Measurements from ENCODE around the gene GPRC5A.

Gene GPRC5A

DNA sequence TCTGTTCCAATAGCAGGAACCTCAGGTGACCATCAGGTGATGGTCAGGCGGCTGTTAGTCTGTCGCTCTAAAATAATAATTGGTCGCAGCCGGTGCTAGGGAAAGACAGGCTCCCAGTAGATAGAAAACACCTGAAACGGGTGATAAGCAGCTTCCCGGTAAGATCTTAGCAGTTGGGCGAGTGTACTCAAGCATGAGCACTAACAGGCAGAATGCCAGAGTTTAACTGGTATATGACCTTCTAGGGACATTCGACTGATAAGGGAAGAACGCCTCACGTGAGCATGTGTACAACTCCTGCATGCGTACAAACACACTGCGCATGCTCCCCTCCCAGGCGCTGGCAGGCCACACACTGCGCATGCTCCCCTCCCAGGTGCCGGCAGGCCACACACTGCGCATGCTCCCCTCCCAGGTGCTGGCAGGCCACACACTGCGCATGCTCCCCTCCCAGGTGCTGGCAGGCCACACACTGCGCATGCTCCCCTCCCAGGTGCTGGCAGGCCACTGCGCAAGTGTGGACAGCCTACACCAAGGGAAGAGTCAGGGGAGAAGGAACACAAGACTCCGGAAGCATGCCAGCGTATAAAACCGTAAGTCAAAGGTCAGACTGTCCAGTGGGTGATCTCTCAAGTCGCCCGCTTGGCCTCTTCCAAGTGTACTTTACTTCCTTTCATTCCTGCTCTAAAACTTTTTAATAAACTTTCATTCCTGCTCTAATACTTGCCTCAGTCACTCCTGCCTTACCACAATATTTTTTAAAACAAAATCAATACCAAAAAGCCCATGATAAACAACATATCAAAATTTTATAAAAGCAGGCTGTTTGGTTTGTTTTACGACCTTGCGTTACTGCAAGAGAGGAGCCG is 36.1 kb downstream of the GPRC5A start:
- TF ChIP-seq, protein P1, sequence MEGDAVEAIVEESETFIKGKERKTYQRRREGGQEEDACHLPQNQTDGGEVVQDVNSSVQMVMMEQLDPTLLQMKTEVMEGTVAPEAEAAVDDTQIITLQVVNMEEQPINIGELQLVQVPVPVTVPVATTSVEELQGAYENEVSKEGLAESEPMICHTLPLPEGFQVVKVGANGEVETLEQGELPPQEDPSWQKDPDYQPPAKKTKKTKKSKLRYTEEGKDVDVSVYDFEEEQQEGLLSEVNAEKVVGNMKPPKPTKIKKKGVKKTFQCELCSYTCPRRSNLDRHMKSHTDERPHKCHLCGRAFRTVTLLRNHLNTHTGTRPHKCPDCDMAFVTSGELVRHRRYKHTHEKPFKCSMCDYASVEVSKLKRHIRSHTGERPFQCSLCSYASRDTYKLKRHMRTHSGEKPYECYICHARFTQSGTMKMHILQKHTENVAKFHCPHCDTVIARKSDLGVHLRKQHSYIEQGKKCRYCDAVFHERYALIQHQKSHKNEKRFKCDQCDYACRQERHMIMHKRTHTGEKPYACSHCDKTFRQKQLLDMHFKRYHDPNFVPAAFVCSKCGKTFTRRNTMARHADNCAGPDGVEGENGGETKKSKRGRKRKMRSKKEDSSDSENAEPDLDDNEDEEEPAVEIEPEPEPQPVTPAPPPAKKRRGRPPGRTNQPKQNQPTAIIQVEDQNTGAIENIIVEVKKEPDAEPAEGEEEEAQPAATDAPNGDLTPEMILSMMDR (IDR thresholded peaks at IDR 0.05; ENCODE audit: insufficient read depth, missing control alignments) = no peak
- DNase-seq (ENCODE audit: insufficient read length, low spot score) = no peak
- FAIRE-seq = no peak

DNA sequence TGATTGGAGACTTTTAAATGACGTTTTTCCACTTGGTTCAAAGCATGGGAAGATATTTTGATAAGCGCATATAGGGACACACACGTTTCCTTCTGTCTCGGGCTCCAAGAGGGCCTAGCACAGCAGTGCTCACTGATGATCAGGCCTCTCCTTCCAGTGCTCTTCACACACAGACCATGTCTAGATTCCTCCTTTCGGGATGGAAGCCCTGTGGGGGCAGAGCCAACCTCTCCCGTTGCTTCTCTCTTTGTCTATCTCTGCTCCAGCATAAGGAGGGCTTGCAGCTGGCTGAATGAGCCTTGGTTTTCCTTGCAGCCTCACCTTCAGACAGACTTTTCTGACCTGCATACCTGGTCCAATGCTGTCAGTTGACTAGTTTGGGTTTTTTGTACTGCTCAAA is 38.3 kb downstream of the GPRC5A start:
- no peak for FAIRE-seq
- DNase-seq (ENCODE audit: insufficient read length, low spot score) = no peak
- TF ChIP-seq, protein P1 (IDR thresholded peaks at IDR 0.05; ENCODE audit: insufficient read depth, missing control alignments) = no peak

DNA sequence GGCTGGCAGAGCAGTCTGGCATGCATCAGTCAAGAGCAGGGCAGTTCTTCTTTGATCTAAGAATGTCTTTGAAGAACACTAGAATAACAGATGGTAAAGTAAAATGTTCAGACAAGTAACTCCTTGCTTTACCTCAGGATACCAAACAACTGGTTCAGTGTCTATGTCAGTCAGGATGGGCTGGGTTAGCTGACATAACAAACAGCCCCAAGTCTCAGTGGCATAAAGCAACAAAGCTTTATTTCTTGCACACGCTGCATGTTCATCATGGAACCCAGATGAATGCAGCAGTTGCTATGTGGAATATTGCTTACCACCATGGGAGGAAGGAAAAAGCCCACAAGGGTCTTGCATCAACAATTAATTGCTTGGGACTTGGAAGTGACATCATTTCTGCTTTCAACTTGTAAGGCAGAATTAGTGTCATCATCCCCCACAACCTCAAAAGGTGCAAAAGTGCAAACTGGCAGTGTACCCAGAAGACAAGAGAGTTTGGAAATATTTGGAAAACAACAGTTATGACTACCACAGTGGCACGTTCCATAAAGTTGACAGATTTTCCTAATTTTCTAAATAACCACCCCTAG is 39.4 kb downstream of the GPRC5A start:
- DNase-seq (ENCODE audit: insufficient read length, low spot score) = no peak
- TF ChIP-seq, protein P1 (IDR thresholded peaks at IDR 0.05; ENCODE audit: insufficient read depth, missing control alignments) = no peak

DNA sequence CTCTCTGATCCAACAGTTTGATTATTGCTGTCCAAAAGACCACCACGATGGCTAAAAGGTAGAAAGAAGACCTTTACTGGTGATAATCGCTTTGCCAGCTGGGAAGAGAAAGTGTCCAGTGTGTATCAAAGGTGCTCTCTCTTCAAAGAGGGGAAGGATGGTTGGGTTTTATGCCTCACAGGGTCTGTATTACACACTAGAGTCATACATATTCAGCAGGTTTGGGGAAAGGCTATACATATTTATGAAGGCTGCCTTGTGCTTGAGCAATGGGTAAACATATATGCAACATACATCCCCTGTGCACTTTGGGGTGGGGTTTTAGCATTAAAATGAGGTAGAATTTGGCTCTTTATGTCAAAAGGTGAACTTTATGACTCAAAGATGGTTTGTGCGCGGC is 42.4 kb downstream of the GPRC5A start:
- DNase-seq (ENCODE audit: insufficient read length, low spot score) = no peak
- TF ChIP-seq, protein P1 (IDR thresholded peaks at IDR 0.05; ENCODE audit: insufficient read depth, missing control alignments) = no peak
- FAIRE-seq = no peak

More for the DNA sequence above, 39.4 kb downstream of the GPRC5A start:
- no peak for FAIRE-seq

DNA sequence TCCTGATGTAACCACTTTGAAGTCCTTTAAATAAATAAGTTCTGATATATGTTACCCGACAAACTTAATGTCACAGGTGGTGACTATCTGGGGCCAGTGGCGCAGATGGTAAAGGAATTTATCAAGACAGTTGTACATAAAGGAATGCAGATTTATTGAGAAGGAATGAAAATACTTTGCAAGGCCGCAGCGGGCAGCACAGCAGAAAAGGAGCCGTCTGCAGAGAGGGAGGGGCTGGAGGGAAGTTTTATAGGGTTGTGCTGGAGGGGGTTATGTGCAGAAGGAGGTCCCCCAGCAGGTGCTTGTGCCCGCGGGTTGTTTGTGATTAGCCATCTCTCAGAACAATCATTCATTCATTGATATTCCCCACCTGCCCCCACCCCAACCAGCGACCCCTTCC is 43.2 kb downstream of the GPRC5A start:
- TF ChIP-seq, protein P1 (IDR thresholded peaks at IDR 0.05; ENCODE audit: insufficient read depth, missing control alignments) = no peak
- DNase-seq (ENCODE audit: insufficient read length, low spot score) (no peak), FAIRE-seq (no peak)

DNA sequence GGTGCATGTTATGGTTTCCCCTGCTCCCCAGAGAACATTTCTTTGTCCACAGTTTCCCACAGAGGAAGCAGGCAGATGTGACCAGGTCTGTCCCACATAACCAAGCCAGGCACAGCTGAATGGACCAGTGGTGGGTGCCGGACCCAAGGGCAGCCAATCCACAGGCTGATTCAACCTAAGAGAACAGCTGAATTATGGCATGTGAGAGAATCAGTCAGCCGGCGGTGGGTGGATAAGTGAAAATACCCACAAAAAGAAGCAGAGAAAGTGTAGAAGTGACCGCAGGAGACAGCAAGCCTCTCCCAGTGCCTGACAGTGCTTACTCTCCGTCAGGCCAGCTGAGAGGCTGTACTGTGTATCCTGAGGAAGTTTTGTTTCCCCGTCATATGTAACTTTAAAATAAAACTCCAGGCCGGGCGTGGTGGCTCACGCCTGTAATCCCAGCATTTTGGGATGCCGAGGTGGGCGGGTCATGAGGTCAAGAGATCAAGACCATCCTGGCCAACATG is 45.7 kb downstream of the GPRC5A start:
- TF ChIP-seq, protein P1 (IDR thresholded peaks at IDR 0.05; ENCODE audit: insufficient read depth, missing control alignments) = no peak
- DNase-seq (ENCODE audit: insufficient read length, low spot score) (no peak), FAIRE-seq (no peak)

DNA sequence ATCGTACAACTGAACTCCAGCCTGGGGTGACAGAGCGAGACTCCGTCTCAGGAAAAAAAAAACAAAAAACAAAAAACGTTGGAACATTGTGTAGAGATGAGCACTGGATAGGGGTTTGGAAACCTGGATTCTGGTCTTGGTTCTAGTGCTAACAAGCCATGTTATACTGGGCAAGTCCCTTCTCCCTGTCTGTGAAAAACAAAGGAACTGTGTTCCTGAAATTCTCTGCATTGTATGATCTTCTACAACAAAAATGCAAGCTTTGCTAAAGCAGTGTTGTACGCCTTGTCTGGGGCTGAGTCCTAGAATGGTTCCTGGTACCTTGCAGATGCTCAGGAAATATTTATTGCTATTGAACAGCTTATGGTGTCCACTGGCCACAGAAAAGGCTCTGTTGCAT is 47.2 kb downstream of the GPRC5A start:
- DNase-seq (ENCODE audit: insufficient read length, low spot score) = no peak
- FAIRE-seq = no peak
- TF ChIP-seq, protein P1 (IDR thresholded peaks at IDR 0.05; ENCODE audit: insufficient read depth, missing control alignments) = no peak

Data from D721Med (cell line).